HG03558 (cell line): ENCODE results near the gene YAF2.
"Not testable (repeated sequence)": the region's sequence is repeated elsewhere in the genome, so short reads cannot be mapped to it uniquely, and the experiment has no call there.

ENCODE experiments used
- ATAC-seq: cut with Tn5 transposase; IDR thresholded peaks from one replicate; pipeline ENCODE4 v1.9.1; 2021; ENCODE audit warnings: moderate number of reproducible peaks; ENCODE audit not compliant: unreplicated experiment; ENCODE audit errors: extremely low read depth

Gene YAF2

GRCh38 chr12:42204362-42204761 is 33.7 kb downstream of the YAF2 start:
- ATAC-seq = no peak

- no peak for ATAC-seq
Measured at GRCh38 chr12:42201063-42201462, 37.0 kb downstream of the YAF2 start.

- no peak for ATAC-seq
Measured at GRCh38 chr12:42199007-42199406, 39.0 kb downstream of the YAF2 start.

- no peak for ATAC-seq
Measured at GRCh38 chr12:42196723-42197603, 41.1 kb downstream of the YAF2 start.

- ATAC-seq = no peak
Measured at GRCh38 chr12:42192686-42193085, 45.4 kb downstream of the YAF2 start.

- no peak for ATAC-seq
Measured at GRCh38 chr12:42192258-42192657, 45.8 kb downstream of the YAF2 start.

- no peak for ATAC-seq
Measured at GRCh38 chr12:42190376-42190775, 47.7 kb downstream of the YAF2 start.

GRCh38 chr12:42188275-42188674 is 49.8 kb downstream of the YAF2 start:
- ATAC-seq = not testable (repeated sequence)

- ATAC-seq = no peak
Measured at GRCh38 chr12:42187799-42188198, 50.2 kb downstream of the YAF2 start.

GRCh38 chr12:42186793-42187192 is 51.3 kb downstream of the YAF2 start:
- no peak for ATAC-seq

- ATAC-seq = no peak
Measured at GRCh38 chr12:42182394-42182793, 55.7 kb downstream of the YAF2 start.

- ATAC-seq = no peak
Measured at GRCh38 chr12:42180990-42181596, 57.0 kb downstream of the YAF2 start.

- no peak for ATAC-seq
Measured at GRCh38 chr12:42178101-42178500, 59.9 kb downstream of the YAF2 start.

- no peak for ATAC-seq
Measured at GRCh38 chr12:42174978-42175377, 63.1 kb downstream of the YAF2 start.

GRCh38 chr12:42173961-42174521 is 64.0 kb downstream of the YAF2 start:
- no peak for ATAC-seq

GRCh38 chr12:42172441-42173210 is 65.4 kb downstream of the YAF2 start:
- no peak for ATAC-seq

GRCh38 chr12:42167711-42168110 is 70.3 kb downstream of the YAF2 start:
- ATAC-seq = no peak

- no peak for ATAC-seq
Measured at GRCh38 chr12:42166501-42166900, 71.5 kb downstream of the YAF2 start.

- no peak for ATAC-seq
Measured at GRCh38 chr12:42163913-42164312, 74.1 kb downstream of the YAF2 start.

GRCh38 chr12:42162965-42163364 is 75.1 kb downstream of the YAF2 start:
- no peak for ATAC-seq

- no peak for ATAC-seq
Measured at GRCh38 chr12:42162193-42162592, 75.9 kb downstream of the YAF2 start.
